HAP-1 (cell line): ENCODE data around the gene SETD5.

Experiments
- DNase-seq, 2 experiments: peaks; one replicate each; pipeline ENCODE4 v3.0.0-alpha.2; 2016 to 2020; ENCODE audit warnings: low spot score in 2 of 2
- H3K27me3 ChIP-seq: fragments of 250-450 bp; sonication (Bioruptor Pico); 2 replicates; pipeline ENCODE4 v1.5.1; 2020; ENCODE audit warnings: low read depth, mild to moderate bottlenecking, moderate library complexity
- H3K36me3 ChIP-seq: fragments of 250-450 bp; sonication (Bioruptor Pico); replicated peaks from 2 replicates; pipeline ENCODE4 v1.5.1; 2020; ENCODE audit warnings: mild to moderate bottlenecking
- H3K4me1 ChIP-seq: fragments of 250-450 bp; sonication (Bioruptor Pico); 2 replicates; pipeline ENCODE4 v1.5.1; 2020; ENCODE audit warnings: mild to moderate bottlenecking
- H3K4me3 ChIP-seq: fragments of 250-450 bp; sonication (Bioruptor Pico); 2 replicates; pipeline ENCODE4 v1.5.1; 2020; ENCODE audit warnings: mild to moderate bottlenecking, moderate library complexity
- H3K9me3 ChIP-seq: fragments of 250-450 bp; sonication (Bioruptor Pico); 2 replicates; pipeline ENCODE4 v1.5.1; 2020; ENCODE audit warnings: mild to moderate bottlenecking, moderate library complexity
- in situ Hi-C: fragments of 300-500 bp; cut with MboI; formaldehyde crosslinking; loops from 3 replicates; pipeline ENCODE4 v1.14.3; 2020; ENCODE audit warnings: low sequenced_read_pairs, inconsistent platforms, mixed read lengths

Gene SETD5

GRCh38 chr3:9397332-9397905 lies at the start of gene SETD5:
Gene SETD5, plus strand, starts transcription at chr3:9397615. Its CDS starts 31,324 bp downstream, at chr3:9428939.
- peaks cover 32% of the 10 kb centered on the region for H3K4me1 ChIP-seq
- in situ Hi-C loops: no loop called here
- H3K36me3 ChIP-seq: peaks cover 22% of the 10 kb centered on the region
- H3K27me3 ChIP-seq: no peaks in the 10 kb centered on the region
- DNase-seq: peak; percentile 92 to 98
- peak within 1 kb of the TSS; percentile 80 for H3K4me3 ChIP-seq
- H3K9me3 ChIP-seq: no peaks in the 10 kb centered on the region

DNA sequence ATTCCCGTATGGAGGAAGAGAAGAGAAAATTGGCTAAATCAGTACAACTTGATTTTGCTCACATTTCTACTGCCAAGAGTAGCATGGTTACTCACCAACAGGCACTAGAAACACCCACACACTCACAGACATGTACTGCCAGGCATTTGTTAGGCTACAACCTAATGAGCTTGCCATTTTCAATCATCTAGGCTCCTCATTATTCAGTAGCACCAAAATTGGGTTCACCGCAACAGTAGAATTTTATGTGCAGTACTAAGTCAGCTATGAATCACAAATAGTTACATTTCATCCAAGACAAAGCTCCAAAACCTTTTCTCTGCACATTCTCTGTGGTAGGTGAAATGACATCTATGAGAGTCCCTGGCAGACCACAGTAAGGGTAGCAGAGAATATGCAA lies 49.5 kb upstream of the SETD5 start:
- Histone ChIP-seq H3K27me3 (no peaks in the 10 kb centered on the region), H3K4me1 (no peaks in the 10 kb centered on the region), H3K4me3 (no peak overlapping the region), H3K9me3 (no peaks in the 10 kb centered on the region), H3K36me3 (no peaks in the 10 kb centered on the region)
- no peak for DNase-seq
- in situ Hi-C loops: no loop called here

- Histone ChIP-seq H3K36me3 (no peaks in the 10 kb centered on the region), H3K27me3 (no peaks in the 10 kb centered on the region), H3K4me1 (no peaks in the 10 kb centered on the region), H3K4me3 (no peak overlapping the region), H3K9me3 (no peaks in the 10 kb centered on the region)
- in situ Hi-C loops: no loop called here
- no peak for DNase-seq
Measured at GRCh38 chr3:9349321-9350117, 47.9 kb upstream of the SETD5 start.

DNA sequence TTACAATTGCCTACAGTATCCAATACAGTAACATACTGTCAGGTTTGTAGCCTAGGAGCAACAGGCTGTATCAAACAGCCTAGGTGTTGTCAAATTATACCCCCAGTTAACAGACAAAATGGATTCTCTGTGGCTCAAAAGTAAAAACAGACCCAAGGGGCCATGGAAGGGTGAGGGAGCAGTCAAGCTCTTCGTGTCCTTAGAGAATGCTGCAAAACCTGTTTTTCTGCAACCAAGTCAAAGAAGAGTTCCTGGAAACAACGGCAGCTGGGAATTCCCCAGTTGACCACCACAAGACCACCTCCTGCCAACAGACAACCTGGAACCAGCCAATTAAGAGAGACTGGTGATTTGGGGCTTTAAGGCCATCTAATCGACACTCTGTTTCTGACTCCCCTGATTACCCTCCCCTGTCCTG lies 45.7 kb upstream of the SETD5 start:
- no peaks in the 10 kb centered on the region for H3K36me3 ChIP-seq
- in situ Hi-C loops: no loop called here
- no peaks in the 10 kb centered on the region for H3K9me3 ChIP-seq
- no peak overlapping the region for H3K4me3 ChIP-seq
- no peaks in the 10 kb centered on the region for H3K27me3 ChIP-seq
- DNase-seq: no peak
- H3K4me1 ChIP-seq: no peaks in the 10 kb centered on the region

GRCh38 chr3:9352917-9353752 lies 44.3 kb upstream of the SETD5 start:
- Histone ChIP-seq H3K4me3 (no peak overlapping the region), H3K27me3 (no peaks in the 10 kb centered on the region)
- in situ Hi-C loops: no loop called here

DNA sequence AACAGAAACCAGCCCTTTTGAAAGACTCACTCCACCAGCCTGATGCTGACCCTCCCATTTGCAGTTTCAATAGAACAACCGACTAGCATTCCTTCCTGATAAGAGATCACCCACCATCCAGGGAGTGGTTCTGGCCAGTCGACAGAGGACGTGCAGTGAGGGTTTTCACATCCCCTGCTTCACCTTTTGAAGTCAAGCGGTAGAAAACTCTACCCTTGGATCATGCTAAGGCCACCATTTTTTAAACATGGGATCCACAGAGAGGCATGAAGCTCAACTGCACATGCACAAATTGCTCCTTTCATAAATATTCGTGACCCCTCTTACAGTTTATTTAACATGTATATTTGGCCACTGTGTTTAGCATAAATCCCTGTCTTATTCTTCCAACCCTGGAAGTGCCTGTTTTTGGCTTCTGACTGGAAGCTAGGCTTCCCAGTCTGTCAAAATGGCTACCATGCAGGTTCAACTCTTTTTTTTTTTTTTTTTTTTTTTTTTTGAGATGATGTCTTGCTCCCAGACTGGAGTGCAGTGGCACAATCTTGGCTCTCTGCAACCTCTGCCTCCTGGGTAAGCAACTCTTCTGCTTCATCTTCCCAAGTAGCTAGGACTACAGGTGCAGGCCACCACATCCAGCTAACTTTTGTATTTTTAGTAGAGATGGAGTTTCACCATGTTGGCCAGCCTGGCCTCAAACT lies 35.6 kb upstream of the SETD5 start:
- peaks cover 25% of the 10 kb centered on the region for H3K36me3 ChIP-seq
- in situ Hi-C loops: no loop called here
- H3K4me3 ChIP-seq: peak overlapping the region; percentile 63
- no peaks in the 10 kb centered on the region for H3K9me3 ChIP-seq
- DNase-seq: no peak
- H3K27me3 ChIP-seq: no peaks in the 10 kb centered on the region
- peaks cover 8% of the 10 kb centered on the region for H3K4me1 ChIP-seq

More at GRCh38 chr3:9352917-9353752, 44.3 kb upstream of the SETD5 start:
- Histone ChIP-seq H3K36me3 (no peaks in the 10 kb centered on the region), H3K9me3 (no peaks in the 10 kb centered on the region), H3K4me1 (no peaks in the 10 kb centered on the region)
- DNase-seq: peak; percentile 57 to 70

- in situ Hi-C loops: no loop called here
- Histone ChIP-seq H3K36me3 (peaks cover 36% of the 10 kb centered on the region), H3K4me1 (peaks cover 8% of the 10 kb centered on the region), H3K4me3 (peak within 1 kb of the TSS; percentile 63), H3K9me3 (no peaks in the 10 kb centered on the region), H3K27me3 (no peaks in the 10 kb centered on the region)
- peak; percentile 91 to 93 for DNase-seq
Measured at GRCh38 chr3:9362731-9363530, 34.5 kb upstream of the SETD5 start, which contains the start of gene THUMPD3. Gene THUMPD3, plus strand, starts transcription at chr3:9363054. Its CDS starts 2,015 bp downstream, at chr3:9365069.

DNA sequence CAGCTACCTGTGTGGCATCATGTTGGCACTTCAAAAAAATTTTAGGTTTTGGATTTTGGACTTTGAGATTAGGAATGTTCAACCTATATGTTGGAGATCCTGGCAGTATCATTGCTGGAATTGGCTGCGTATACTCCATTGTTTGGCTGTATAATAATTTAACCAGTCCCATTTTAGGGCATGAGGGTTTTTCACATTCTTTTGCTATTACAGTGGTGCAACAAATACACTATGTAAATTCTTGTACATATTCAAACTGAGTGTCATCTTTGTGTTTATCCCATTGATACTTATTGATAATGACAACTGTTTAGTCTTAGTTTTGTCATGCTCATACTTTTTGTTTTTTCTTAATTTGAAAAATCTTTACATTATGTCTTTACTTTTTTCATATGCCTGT lies 27.9 kb upstream of the SETD5 start:
- no peaks in the 10 kb centered on the region; the same call in 1 of the 2 replicates for H3K4me1 ChIP-seq
- in situ Hi-C loops: no loop called here
- H3K36me3 ChIP-seq: peaks cover 89% of the 10 kb centered on the region
- no peaks in the 10 kb centered on the region for H3K27me3 ChIP-seq
- H3K4me3 ChIP-seq: no peak overlapping the region
- DNase-seq: no peak
- H3K9me3 ChIP-seq: no peaks in the 10 kb centered on the region

- Histone ChIP-seq H3K9me3 (no peaks in the 10 kb centered on the region), H3K4me3 (no peak overlapping the region), H3K4me1 (peaks cover 6% of the 10 kb centered on the region), H3K36me3 (peaks cover 79% of the 10 kb centered on the region), H3K27me3 (no peaks in the 10 kb centered on the region)
- no peak for DNase-seq
- in situ Hi-C loops: no loop called here
Measured at GRCh38 chr3:9373465-9373864, 23.9 kb upstream of the SETD5 start.

- no peaks in the 10 kb centered on the region for H3K27me3 ChIP-seq
- peak in 1 of 2 experiments; percentile 58 for DNase-seq
- peaks cover 9% of the 10 kb centered on the region for H3K4me1 ChIP-seq
- in situ Hi-C loops: no loop called here
- no peaks in the 10 kb centered on the region for H3K9me3 ChIP-seq
- no peak overlapping the region for H3K4me3 ChIP-seq
- H3K36me3 ChIP-seq: peaks cover 75% of the 10 kb centered on the region
Measured at GRCh38 chr3:9377981-9378380, 19.4 kb upstream of the SETD5 start.

DNA sequence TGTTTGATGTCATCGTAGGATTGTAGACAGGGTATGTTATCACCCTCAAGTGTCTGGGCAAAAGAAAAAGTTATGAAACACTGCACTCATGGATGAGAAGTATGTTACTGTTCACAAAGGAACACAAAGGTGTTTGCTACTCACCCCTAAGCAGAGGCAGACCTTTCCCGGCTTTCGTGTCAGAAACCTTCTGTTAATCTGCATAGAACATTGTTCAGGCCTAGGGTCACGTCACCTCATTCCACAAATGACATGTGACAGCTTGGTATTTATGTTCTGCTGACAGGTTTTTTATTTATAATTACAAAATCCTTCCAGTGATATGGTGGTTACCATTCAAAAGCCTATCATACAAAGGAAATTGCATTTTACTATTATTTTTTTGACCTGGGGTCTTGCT lies 18.1 kb upstream of the SETD5 start:
- DNase-seq: no peak
- Histone ChIP-seq H3K36me3 (peaks cover 76% of the 10 kb centered on the region), H3K4me3 (no peak overlapping the region), H3K27me3 (no peaks in the 10 kb centered on the region), H3K4me1 (peaks cover 9% of the 10 kb centered on the region), H3K9me3 (no peaks in the 10 kb centered on the region)
- in situ Hi-C loops: no loop called here

- Histone ChIP-seq H3K4me1 (peaks cover 9% of the 10 kb centered on the region), H3K36me3 (peaks cover 76% of the 10 kb centered on the region), H3K4me3 (no peak overlapping the region), H3K9me3 (no peaks in the 10 kb centered on the region), H3K27me3 (no peaks in the 10 kb centered on the region)
- no peak for DNase-seq
- in situ Hi-C loops: loop anchor here (10.0 kb wide), 1 partner anchor 55 kb away; no protein-coding TSS in a partner anchor
Measured at GRCh38 chr3:9380014-9380413, 17.4 kb upstream of the SETD5 start.
